OCI-LY1 (cell line): Measurements from ENCODE around the gene DAZAP2.

Source experiments
- EZH2 ChIP-seq: fragments of 200-600 bp; sonication (generic), shearing (Covaris generic); IDR thresholded peaks from 2 replicates; pipeline ENCODE4 v1.8.0; 2017; ENCODE audit warnings: borderline replicate concordance, mixed run types, mild to moderate bottlenecking, antibody characterized with exemption, low read length, moderate library complexity, mixed read lengths
- TF ChIP-seq, protein P1 (sequence below): fragments of 200-600 bp; sonication (generic), shearing (Covaris generic); IDR thresholded peaks from 2 replicates; pipeline ENCODE4 v1.5.1; 2017; ENCODE audit warnings: mild to moderate bottlenecking, antibody characterized with exemption, low read length, moderate library complexity, mixed read lengths

DNA sequence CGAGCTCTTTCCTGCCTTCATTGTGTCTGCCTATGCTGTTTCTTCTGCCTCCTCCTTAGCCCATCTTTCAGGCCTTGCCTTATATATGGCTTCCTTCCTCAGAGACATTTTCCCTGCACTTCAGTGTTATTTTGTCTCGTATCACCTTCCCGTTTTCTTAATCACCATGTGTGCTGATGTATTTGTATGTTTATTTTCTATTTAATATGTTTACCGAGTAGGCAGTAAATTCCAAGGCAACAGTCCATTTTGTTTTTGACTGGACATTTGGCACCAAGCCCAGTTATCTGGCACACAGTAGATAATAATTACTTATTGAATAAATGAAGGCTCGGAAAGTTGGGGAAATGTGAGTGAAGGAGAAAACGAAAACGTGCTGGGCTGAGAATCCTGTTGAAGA lies 16.2 kb upstream of the DAZAP2 start:
- TF ChIP-seq, protein P1, sequence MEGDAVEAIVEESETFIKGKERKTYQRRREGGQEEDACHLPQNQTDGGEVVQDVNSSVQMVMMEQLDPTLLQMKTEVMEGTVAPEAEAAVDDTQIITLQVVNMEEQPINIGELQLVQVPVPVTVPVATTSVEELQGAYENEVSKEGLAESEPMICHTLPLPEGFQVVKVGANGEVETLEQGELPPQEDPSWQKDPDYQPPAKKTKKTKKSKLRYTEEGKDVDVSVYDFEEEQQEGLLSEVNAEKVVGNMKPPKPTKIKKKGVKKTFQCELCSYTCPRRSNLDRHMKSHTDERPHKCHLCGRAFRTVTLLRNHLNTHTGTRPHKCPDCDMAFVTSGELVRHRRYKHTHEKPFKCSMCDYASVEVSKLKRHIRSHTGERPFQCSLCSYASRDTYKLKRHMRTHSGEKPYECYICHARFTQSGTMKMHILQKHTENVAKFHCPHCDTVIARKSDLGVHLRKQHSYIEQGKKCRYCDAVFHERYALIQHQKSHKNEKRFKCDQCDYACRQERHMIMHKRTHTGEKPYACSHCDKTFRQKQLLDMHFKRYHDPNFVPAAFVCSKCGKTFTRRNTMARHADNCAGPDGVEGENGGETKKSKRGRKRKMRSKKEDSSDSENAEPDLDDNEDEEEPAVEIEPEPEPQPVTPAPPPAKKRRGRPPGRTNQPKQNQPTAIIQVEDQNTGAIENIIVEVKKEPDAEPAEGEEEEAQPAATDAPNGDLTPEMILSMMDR = no peak
- TF ChIP-seq EZH2 = no peak
